UCSD-AML1 (cell line): ENCODE data around the gene EXT2.

Source experiments
- DNase-seq: peaks from one replicate; lab custom pipeline; 2025; ENCODE audit not compliant: unreplicated experiment; lab: John Stamatoyannopoulos, UW

EXT2 gene

GRCh38 chr11:44083906-44084305, 11.6 kb upstream of the EXT2 start:
- DNase-seq: no peak

DNA sequence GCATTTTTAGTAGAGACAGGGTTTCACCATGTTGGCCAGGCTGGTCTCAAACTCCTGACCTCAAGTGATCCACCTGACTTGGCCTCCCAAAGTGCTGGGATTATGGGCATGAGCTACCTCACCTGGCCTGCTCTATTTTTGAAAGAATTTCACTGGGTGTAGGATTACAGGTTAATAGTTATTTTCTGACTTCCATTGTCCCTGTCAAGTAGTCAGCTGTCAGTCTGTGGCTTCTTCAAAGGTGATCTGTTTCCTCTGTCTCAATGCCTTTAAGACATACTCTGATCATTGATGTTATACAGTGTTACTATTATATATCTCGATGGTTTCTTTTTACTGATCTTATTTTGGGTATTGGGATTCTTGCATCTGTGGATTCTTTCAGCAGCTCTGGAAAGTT, 10.1 kb upstream of the EXT2 start:
- no peak for DNase-seq

DNA sequence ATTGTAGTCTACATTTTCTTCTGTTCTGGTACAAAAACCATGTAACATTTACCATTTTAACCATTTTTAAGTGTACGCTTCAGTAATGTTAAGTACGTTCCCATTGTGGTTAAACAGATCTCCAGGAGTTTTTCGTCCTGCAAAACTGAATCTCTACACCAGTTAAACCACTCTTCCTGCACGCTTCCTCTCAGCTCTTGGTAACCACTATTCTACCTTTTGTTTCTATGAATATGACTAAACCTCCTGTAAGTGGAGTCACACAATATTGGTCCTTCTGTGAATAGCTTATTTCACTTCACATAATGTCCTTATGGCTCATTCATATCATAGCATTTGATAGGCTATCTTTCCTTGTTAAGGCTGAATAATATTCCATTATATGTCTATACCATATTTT, 7.1 kb upstream of the EXT2 start:
- DNase-seq: no peak

DNA sequence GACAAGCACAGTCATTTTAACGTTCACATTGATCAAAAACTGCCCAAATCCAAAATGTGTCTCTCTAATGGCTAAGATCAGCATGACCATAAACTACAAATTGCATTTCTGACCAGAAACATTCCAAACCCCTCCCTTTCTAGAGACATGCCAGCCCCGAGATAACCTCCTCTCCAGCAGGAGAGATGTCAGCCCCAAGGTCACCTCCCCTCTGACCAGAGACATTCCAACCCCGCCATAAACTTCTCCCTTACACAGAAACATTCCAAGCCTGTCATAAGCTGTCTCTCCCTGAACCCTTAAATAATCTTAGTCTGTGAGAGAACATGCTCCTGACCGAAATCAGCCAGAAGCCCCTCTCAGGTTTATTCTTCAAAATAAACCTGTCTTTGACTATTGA, 6.6 kb upstream of the EXT2 start:
- DNase-seq: no peak

- no peak for DNase-seq
Measured at GRCh38 chr11:44090539-44090938, 4.9 kb upstream of the EXT2 start.

DNA sequence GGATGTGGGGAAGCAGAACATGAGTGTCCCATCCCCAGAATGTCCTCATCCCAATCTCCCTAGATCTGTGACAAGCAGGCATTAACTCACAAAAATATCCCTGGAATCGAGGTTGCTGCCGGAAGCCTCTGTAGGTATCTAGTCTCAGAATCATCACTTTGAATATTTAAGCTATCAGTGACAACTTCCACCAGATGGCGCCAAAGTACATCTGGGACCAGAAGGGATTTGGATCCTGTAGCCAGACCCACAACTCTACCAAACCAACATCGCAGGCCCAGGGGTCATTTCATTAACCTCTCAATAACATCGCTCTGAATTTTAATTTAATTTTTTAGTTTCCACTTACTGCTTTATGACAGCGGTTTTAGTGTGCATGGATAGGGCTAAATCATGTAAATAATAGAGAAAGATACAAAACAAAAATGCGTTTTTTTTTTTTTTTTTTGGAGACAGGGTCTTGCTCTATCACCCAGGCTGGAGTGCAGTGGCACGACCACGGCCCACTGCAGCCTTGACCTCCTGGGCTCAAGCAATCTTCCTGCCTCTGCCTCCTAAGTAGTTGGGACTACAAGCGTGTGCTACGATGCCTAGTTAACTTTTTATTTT, 1.1 kb upstream of the EXT2 start:
- DNase-seq: peak; percentile 23

DNA sequence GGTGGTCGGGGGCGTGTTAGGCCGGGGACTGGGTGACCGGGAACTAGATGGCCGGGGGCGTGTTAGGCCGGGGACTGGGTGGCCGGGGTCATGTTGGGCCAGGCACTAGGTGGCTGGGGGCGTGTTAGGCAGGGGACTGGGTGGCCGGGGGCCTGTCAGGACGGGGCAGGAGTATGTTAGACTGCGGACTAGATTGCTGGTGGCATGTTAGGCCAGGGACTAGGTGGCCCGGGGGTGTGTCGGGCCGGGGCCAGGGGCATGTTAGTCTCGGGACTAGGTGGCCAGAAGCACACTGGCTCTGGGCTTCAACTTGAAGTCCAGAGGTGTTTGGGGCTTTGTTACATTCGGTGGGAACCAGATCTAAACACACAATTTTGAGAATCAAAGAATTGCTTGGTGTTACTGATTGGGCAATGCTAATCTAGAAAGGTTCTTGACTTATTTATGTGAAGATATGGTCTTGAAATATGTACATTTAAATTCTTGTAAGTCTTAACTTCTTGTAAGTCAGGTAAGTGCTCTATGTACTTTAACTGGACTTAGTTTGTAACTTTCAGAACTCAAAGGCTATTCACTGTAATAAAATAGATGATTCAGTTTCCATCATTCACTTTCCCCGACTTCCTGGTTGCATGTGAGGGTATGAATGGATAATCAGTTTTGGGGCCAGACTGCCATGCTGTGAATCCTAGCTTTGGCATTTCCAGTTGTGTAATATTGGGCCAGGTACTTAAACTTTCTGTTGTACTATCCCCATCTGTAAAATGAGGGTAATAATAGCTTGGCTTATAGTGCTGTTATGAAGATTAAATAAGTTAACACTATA, 1.1 kb downstream of the EXT2 start:
- DNase-seq: peak; percentile 48

GRCh38 chr11:44097821-44098220, 2.3 kb downstream of the EXT2 start:
- DNase-seq: no peak

DNA sequence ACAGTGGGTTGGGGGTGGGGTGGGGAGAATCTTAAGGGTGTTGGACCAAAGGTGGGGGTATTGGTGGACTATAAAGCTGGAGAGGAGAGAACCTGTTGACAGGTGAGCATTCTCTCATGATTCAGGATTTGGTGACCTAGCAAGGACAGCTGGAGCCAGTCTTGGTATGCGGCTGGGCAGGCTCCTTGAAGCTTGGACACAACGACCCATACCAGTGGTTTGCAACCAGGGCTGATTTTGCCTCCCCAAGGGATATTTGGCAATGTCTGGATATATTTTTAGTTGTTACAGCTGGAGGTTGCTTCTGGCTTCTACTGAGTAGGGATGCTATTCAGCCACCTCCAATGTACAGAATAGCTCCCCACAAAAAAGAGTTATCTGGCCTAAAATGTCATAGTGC, 5.6 kb downstream of the EXT2 start:
- DNase-seq: no peak

GRCh38 chr11:44104481-44105294, 9.2 kb downstream of the EXT2 start:
- no peak for DNase-seq

- DNase-seq: no peak
Measured at GRCh38 chr11:44108260-44108659, 12.8 kb downstream of the EXT2 start.

GRCh38 chr11:44110231-44110679, 14.8 kb downstream of the EXT2 start:
- peak; percentile 33 for DNase-seq

- no peak for DNase-seq
Measured at GRCh38 chr11:44112091-44112821, 16.8 kb downstream of the EXT2 start.

GRCh38 chr11:44113018-44113417, 17.5 kb downstream of the EXT2 start:
- no peak for DNase-seq

DNA sequence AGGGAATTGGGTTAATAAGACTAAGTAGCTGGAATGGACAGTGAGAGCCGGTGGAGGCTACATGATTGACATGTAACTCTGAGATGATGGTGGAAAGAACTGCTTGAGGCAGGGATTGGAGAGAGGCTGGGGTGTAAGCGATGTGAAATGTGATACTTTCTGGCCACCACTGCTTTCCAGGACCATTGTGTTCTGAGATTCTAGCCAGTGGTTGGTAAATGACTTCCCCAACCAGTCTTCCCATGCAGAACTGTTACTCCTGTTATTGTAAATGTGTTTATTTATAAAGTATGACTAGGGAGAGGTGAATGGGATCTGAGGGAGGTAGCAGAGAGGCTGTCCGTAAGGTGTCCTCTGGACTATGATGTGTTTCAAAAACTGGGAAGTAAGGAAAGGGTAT, 18.1 kb downstream of the EXT2 start:
- no peak for DNase-seq

GRCh38 chr11:44116234-44116830, 20.9 kb downstream of the EXT2 start:
- no peak for DNase-seq

- DNase-seq: no peak
Measured at GRCh38 chr11:44120169-44120568, 24.7 kb downstream of the EXT2 start.

- DNase-seq: no peak
Measured at GRCh38 chr11:44125598-44125997, 30.1 kb downstream of the EXT2 start.

GRCh38 chr11:44126304-44126703, 30.8 kb downstream of the EXT2 start:
- DNase-seq: no peak

DNA sequence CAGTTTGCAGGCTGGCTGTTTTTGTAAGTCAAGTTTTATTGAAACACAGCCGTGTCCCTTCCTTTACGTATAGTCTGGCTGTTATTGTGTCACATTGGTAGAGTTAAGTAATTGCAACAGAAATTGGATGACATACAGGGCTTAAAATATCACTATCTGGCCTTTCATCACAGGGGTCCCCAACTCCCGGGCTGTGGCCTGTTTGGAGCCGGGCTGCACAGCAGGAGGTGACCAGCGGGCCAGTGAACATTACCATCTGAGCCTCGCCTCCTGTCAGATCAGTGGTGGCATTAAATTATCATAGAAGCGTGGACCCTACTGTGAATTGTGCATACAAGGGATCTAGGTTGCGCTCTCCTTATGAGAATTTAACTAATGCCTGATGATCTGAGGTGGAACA, 31.7 kb downstream of the EXT2 start:
- DNase-seq: no peak

GRCh38 chr11:44128729-44129128, 33.3 kb downstream of the EXT2 start:
- no peak for DNase-seq
